HPDE6-E6E7 (cell line): ENCODE measurements around the gene TM2D3.
"Not testable (repeated sequence)": the region's sequence is repeated elsewhere in the genome, so short reads cannot be mapped to it uniquely, and the experiment has no call there.

ENCODE experiments used
- DNase-seq: peaks from one replicate; pipeline ENCODE4 v3.0.0; 2011; ENCODE audit warnings: missing footprints; ENCODE audit errors: extremely low spot score

The TM2D3 gene

DNA sequence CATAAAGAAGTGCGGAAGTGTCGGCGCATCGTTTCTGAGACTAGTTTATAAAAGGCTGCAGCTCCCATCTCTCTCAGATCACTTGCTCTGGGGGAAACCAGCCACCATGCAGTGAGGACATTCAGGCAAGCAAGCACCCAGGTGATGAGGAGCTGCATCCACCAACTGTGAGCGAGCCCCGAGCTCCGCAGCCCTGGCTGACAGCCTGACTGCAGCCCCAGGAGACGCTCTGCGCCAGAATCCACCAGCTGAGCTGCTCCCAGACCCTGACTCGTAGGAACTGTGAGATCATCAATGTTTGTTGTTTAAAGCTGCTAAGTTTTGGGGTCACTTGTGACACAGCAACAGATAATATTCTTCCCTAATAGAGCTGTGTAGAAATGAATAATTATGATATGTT lies 5.0 kb upstream of the TM2D3 start:
- DNase-seq, result no peak

DNA sequence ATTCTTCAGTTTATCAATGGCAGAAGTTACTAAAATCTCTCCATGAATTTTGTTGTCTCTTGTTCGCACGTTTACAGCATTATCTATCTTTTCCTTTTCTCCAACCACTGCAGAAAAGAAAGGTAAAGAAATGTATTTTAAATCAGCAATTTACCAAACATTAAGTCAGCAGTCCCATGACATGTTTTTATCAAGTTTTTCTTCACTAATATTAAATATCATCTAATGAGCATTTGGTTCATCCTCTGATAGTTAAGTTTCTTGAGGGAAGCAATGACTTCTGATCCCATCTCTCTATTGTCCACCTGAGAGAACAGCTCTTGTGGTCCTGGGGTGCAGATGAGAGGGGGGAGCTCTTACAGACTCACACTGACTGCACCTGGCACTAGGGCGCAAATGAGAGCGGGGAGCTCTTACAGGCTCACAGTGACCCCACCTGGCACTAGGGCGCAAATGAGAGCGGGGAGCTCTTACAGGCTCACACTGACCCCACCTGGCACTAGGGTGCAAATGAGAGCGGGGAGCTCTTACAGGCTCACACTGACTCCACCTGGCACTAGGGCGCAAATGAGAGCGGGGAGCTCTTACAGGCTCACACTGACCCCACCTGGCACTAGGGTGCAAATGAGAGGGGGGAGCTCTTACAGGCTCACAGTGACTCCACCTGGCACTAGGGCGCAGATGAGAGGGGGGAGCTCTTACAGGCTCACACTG lies 2.6 kb upstream of the TM2D3 start:
- DNase-seq, result not testable (repeated sequence)

DNA sequence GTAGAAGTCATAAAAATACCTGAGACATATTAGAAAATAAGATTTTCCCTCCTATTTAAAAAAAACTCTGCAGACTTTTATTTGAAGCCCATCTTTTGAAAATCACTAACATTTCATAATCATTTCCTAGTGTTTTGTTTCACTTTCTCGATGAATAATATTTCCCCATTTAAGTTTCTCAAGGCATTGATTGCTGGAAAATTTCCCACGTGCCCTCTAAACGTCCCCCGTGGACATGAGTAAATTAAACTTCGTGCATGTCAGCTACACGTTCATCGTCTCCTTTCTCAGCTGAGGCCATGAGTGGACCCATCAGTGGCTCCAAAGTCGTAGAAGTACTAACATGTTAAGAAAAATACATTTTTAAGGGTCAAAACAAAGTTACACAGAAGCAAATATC lies 2.0 kb upstream of the TM2D3 start:
- no peak for DNase-seq

DNA sequence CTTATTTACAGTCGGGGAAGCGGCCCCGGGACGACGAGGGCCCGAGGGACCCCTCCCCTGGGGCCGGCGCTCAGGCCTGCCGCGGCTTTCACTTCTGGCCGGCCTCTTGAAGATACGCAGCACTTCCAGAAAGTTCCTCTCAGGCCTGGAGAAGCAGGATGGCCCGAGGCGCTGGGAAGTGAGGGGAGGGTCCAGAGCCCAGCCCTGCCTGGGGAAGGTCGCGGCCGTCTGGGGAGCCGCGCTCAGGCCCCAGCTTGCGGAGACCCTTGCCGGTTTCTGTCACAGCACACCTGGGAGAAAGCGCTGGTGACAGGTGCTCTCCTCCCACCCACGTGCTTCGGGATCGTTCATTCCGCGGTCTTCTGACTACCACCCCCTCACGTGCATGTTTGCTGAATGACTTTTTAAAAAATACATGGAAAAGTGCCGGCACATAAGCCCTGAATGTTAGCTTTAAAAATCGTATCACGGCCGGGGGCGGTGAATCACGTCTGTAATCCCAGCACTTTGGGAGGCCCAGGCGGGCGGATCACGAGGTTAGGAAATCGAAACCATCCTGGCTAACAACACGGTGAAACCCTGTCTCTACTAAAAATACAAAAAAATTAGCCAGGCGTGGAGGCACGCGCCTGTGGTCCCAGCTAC lies 727 bp upstream of the TM2D3 start:
- no peak for DNase-seq

- no peak for DNase-seq
These were observed 555 bp downstream of the TM2D3 start for GRCh38 chr15:101651554-101652097.

GRCh38 chr15:101650145-101650544 lies 2.0 kb downstream of the TM2D3 start:
- no peak for DNase-seq

DNA sequence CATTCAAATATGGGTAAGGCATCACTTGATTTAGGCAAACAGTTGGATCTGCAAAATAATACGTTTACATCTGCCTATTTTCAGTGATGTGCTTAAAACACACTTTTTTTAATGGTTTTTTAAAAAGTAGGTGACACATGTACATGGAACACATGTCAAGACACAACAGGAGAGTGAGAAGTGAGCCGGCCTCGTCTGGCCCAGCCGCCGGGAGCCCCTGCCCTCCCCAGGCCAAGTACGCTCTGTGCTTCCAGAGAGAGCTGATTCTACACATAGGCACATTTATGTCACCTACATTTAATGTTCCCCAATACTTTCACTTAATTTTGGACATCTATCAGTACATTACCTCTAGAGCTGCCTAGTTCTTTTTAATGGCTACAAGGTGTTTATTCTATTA lies 3.8 kb downstream of the TM2D3 start:
- no peak for DNase-seq

GRCh38 chr15:101647251-101647650 lies 4.9 kb downstream of the TM2D3 start:
- no peak for DNase-seq

- no peak for DNase-seq
These were observed 5.5 kb downstream of the TM2D3 start for GRCh38 chr15:101646672-101647071.

GRCh38 chr15:101642361-101642760 lies 9.8 kb downstream of the TM2D3 start:
- DNase-seq, result no peak

DNA sequence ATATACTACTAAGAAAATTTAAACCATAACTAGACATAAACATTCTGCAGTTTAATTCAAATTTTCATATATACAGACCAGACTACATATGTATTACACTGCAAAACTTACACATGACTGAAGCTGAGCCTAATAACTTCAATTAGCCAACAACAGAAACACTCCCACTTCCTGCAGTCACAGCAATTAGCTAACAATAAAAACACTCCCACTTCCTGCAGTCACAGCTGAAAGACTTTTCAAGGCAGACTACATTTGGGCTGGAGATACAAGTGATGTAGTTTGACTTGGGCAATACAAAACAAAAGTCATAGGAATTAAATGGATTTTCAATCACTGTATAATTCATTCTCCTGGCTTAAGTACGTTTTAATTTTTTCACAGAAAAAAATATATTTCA lies 10.3 kb downstream of the TM2D3 start:
- no peak for DNase-seq

GRCh38 chr15:101641129-101641764 lies 10.9 kb downstream of the TM2D3 start:
- DNase-seq, result peak; percentile 25

DNA sequence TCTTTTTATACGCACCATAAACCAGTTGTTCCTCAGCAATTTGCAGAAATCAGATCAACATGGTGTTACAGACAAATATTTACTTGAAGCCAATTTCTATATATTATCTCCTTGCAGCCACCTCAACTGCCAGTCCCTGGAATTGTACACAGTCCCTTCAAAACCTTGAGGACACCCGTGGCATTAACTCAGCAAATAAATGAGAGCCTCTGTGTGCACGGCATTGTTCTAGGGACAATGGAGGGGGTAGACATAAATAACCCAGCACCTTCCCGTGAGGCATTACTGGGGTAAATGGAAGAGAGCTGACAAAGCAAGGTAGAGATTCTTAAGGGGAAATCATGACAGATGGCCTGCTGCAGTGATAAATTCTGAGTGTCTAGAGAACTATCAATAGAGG lies 12.5 kb downstream of the TM2D3 start:
- DNase-seq, result no peak

DNA sequence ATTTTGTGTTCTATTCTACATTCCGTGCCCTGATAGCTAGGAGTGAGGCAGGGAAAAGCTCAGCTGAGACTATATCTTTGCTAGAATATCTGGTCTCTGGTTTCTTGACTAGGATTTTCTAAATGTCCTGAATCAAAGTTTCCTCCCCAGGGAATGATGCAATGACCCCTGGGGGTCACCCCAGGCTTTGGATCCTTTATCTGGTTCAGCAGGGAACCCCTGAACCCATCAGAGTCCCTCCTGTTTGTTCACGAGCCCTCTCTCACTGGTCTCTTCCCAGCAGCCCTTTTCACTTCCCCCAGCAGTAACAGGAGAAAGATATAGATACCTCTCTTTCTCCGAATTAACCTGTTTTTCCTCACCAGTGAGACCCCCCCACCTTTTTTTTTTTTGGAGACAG lies 14.3 kb downstream of the TM2D3 start:
- DNase-seq, result no peak

GRCh38 chr15:101637516-101637915 lies 14.7 kb downstream of the TM2D3 start:
- DNase-seq, result peak; percentile 51

DNA sequence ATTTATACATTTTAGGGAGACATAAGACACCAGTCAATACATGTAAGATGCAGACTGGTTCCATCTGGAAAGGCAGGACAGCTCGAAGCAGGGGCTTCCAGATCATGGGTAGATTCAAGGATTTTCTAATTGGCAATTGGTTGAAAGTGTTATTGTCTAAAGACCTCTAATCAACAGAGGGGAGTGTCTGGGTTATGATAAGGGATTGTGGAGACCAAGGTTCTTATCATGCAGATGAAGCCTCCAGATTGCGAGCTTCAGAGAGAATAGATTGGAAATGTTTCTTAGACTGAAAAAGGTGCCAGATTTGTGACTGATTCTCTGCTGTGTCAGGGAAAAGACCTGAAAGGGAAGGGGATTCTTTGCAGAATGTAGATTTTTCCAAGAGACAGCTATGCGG lies 15.1 kb downstream of the TM2D3 start:
- DNase-seq, result no peak

- DNase-seq, result no peak
These were observed 16.0 kb downstream of the TM2D3 start for GRCh38 chr15:101635944-101636727.

DNA sequence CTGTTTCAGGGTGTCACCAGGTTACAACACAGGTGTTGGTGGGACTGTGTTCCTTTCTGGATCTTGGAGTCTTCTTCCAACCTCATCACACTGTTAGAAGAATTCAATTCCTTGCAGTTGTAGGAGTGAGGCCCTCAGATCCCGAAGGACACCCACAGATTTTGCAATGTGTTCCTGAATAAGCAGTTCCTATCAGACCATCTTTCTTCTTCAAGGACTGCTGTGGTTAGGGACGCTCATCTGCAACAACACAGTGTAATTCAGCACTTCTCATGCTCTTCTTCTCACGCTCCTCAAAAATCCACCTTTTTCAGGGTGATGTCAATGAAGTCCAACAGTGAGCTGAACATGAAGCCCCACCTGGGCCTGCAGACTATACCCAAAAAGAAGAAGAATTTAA lies 18.8 kb downstream of the TM2D3 start:
- no peak for DNase-seq

GRCh38 chr15:101626729-101627128 lies 25.5 kb downstream of the TM2D3 start:
- DNase-seq, result not testable (repeated sequence)

GRCh38 chr15:101625980-101626379 lies 26.2 kb downstream of the TM2D3 start:
- no peak for DNase-seq

DNA sequence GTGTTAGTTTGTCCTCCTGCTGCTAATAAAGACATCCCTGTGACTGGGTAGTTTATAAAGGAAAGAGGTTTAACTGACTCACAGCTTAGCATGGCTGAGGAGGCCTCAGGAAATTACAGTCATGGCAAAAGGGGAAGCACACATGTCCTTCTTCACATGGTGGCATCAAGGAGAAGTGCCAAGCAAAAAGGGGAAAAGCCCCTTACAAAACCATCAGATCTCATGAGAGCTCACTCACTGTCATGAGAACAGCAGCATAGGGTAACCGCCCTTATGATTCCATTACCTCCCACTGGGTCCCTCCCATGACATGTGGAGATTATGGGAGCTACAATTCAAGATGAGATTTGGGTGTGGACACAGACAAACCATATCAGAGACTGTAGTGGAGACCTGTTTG lies 27.0 kb downstream of the TM2D3 start:
- DNase-seq, result no peak
